GM18951 (cell line): ENCODE data around the gene CNPY2.
A peak's percentile ranks its signal among the peaks of the same experiment; 100 is the strongest.
"Not testable (repeated sequence)": the region's sequence is repeated elsewhere in the genome, so short reads cannot be mapped to it uniquely, and the experiment has no call there.

Source experiments
- POLR2A ChIP-seq: IDR thresholded peaks from 4 replicates; pipeline ENCODE4 v1.6.1; 2011; ENCODE audit warnings: mild to moderate bottlenecking; ENCODE audit not compliant: insufficient read length, insufficient read depth; ENCODE audit errors: extremely low read depth
- in situ Hi-C: fragments of 300-500 bp; cut with MboI; formaldehyde crosslinking; loops from one replicate; pipeline ENCODE4 v1.12.0; 2022; ENCODE audit warnings: low sequenced_read_pairs, mixed read lengths, inconsistent platforms; ENCODE audit not compliant: unreplicated experiment

The CNPY2 gene

DNA sequence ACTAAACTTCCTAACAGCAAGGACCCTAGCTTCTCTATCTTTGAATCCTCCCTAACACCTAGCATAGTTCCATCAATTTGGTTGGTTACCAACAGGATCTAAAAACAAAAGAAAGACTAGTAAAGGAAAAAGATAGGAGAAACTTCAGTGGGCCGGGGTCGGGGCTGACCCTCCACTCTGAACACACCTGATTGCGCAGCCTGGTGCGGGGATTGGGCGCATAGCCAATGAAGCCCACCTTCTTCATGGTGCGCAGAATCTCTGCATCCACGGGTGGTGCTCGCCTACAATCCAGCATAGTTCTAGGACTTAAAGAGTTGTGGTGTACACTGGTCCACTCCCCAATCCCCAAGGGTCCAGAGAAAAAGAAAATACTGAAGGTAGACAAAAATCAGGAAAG lies 10.3 kb upstream of the CNPY2 start:
- TF ChIP-seq POLR2A, result no peak
- in situ Hi-C loops, result no loop called here

DNA sequence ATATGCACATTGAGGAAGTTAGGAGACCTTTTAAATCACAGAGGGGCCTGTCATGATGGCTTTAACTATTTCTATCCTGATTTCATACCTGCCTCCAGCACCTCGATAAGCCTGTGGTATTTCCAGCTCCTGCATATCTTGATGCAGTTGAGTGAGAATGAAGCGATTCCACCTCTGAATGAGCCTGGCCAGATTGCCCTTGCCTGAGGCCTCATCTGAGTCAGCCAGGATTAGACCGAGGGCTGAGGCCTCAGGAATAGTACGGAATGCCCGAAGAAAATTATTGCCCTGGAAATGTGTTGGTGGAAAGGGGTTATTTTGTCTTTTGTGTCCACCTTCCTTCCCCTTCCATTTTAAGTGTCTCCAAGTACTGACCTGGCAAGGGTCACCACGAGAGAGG lies 8.4 kb upstream of the CNPY2 start:
- TF ChIP-seq POLR2A, result no peak
- in situ Hi-C loops, result no loop called here

DNA sequence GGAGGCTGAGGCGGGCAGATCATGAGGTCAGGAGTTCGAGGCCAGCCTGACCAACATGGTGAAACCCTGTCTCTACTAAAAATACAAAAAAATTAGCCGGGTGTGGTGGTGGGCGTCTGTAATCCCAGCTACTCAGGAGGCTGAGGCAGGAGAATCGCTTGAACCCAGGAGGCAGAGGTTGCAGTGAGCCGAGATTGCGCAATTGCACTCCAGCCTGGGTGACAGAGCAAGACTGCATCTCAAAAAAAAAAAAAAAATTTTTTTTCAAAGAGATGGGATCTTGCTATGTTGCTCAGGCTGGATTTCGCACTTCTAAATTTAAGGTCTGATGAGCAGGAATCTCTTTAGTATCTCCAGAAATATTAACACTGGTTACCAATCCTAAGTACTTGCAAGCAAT lies 5.8 kb upstream of the CNPY2 start:
- in situ Hi-C loops, result not testable (repeated sequence)

DNA sequence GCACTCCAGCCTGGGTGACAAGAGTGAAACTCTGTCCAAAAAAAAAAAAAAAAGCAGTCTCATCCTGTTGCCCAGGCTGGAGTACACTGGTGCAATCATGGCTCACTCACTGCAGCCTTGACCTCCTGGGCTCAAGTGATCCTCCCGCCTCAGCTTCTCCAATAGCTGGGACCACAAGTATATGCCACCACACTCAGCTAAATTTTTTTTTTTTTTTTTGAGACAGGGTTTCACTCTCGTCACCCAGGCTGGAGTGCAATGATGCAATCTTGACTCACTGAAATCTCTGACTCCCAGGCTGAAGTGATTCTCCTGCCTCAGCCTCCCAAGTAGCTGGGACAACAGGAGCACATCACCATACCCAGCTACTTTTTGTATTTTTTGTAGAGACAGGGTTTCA lies 5.2 kb upstream of the CNPY2 start:
- TF ChIP-seq POLR2A, result no peak
- in situ Hi-C loops, result no loop called here

DNA sequence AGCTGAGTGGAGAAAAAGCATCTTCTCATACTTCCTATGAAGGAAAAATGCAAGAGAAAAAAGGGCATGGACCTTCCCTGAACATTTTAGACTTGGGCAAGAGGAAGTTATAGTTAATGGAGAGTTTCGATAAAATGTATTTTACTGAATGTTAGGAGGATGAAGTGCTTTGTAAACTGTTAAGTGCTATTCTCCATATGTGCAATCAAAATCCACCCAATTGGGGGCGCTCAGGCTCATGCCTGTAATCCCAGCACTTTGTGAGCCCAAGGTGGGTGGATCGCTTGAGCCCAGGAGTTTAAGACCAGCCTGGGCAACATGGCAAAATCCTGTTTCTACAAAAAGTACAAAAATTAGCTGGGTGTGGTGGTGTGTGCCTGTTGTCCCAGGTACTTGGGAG lies 1.9 kb upstream of the CNPY2 start:
- in situ Hi-C loops, result no loop called here
- no peak for TF ChIP-seq POLR2A

DNA sequence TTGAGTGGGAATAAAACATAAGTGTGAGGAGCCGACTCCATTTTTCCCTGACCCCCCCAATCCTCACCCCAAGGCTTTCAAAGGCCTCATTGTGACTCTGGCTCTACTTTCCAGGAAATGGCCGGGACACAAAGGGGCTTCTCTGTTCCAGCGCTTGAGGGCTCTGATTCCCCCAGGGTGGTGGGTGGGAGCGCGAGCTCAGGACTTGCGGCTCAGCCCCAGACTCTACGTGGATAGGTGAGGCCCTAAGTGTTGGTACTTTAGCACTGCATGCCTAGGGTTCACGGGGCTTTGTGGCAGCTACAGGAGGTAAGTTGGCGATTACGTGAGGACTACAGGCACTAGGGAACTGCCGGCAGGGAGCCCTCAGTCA lies 553 bp downstream of the CNPY2 start:
- in situ Hi-C loops, result no loop called here
- TF ChIP-seq POLR2A, result no peak

DNA sequence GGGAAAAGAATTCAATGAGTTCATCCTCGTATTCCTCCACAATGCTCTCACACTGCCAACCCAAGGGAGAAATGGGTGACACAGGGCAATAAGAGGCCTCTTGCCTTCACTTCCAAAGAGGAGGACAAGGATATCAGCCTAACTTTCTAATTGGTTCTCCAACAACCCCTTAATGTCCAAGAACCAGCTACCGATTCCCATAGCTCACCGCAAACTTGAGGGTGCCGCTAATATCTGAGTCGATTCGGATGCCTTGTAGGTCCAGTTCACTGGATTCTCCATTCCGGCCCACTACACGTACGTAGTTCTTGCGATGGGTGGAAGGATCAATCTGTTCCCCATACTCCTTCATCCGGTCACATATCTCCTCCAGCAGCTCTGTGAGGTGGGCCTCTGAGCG lies 4.8 kb downstream of the CNPY2 start:
- in situ Hi-C loops, result no loop called here
- TF ChIP-seq POLR2A, result no peak

DNA sequence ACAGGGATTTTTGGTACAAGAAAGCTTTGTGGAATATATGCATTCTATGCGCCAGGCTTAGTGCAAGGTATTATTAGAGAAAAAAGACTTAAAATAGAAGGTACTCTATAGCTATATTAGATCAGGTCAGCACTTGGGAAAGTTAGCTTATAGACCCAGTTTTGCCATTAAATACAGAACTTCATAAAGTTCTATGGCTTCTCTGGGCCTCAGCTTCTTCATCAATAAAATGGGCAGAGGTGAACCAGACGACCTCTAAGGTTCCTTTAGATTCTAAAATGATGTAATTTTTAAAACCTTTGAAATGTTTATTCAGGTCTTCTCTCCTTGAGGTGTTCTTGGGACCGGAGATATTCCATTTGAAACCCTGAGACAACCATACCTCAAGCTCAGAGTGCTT lies 7.1 kb downstream of the CNPY2 start:
- TF ChIP-seq POLR2A, result no peak
- in situ Hi-C loops, result loop anchor here (5.0 kb wide), 1 partner anchor 154 kb away; no protein-coding TSS in a partner anchor

DNA sequence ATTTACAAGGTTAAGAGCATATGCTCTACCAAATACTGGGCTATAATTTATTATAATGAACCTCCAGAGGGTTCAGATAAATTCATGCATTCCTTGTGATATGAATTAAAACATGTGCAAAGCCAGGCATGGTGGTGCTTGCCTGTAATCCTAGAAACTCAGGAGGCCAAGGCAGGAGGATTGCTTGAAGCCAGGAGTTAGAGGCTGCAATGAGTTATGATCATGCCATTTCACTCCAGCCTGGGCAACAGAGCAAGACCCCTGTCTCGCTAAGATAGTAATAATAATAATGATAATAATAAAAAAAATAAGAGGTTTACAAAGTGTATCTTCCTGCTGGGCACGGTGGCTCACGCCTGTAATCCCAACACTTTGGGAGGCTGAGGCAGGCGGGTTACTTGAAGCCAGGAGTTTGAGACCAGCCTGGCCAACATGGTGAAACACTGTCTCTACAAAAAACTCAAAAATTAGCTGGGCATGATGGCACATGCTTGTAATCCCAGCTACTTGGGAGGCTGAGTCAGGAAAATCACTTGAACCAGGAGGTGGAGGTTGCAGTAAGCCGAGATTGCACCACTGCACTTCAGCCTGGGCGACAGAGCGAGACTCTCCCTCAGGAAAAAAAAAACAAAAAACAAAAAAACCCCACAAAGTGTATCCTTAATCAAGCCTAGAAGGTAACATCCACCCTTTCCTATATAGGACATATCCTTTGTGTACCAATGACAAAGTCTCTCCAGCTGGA lies 8.4 kb downstream of the CNPY2 start:
- in situ Hi-C loops, result loop anchor here (5.0 kb wide), 1 partner anchor 155 kb away; no protein-coding TSS in a partner anchor
- TF ChIP-seq POLR2A, result no peak

DNA sequence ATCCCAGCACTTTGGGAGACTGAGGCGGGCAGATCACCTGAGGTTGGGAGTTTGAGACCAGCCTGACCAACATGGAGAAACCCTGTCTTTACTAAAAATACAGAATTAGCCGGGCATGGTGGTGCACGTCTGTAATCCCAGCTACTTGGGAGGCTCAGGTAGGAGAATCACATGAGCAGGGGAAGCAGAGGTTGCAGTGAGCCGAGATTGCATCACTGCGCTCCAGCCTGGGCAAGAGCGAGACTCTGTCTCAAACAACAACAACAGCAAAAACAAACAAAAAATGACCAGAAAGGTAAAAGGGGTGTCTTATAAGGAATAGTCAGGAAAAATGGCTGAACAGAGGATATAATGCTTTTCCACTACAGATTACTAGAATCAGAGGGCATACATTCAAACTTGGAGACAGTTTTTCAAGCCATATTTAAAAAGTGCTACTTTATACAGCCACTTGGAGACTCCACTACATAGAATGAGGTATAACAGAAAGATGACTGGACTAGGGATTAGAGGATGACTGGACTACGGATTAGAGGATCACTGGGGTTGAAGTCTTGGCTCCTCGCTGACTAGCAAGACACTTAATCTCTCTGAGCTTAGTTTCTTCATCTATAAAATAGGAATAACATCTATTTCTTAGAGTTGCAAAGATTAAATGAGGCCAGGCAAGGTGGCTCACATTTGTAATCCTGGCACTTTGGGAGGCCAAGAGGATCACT lies 10.8 kb downstream of the CNPY2 start:
- in situ Hi-C loops, result loop anchor here (5.0 kb wide), 1 partner anchor 157 kb away; no protein-coding TSS in a partner anchor
- no peak for TF ChIP-seq POLR2A

DNA sequence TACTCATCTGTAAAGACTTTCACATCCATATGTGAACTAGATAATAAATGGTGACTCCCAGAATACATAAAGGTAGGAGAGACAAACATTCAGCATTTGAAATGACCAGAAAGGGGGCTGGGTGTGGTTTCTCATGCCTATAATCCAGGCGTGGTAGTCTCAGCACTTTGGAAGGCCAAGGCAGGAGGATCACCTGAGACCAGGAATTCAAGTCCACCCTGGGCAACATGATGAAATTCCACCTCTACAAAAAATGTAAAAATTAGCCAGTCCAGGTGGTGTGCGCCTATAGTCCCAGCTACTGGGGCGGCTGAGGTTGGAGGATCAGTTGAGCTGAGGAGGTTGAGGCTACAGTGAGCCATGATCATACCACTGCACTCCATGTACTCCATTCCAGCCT lies 11.5 kb downstream of the CNPY2 start:
- TF ChIP-seq POLR2A, result no peak
- in situ Hi-C loops, result no loop called here

DNA sequence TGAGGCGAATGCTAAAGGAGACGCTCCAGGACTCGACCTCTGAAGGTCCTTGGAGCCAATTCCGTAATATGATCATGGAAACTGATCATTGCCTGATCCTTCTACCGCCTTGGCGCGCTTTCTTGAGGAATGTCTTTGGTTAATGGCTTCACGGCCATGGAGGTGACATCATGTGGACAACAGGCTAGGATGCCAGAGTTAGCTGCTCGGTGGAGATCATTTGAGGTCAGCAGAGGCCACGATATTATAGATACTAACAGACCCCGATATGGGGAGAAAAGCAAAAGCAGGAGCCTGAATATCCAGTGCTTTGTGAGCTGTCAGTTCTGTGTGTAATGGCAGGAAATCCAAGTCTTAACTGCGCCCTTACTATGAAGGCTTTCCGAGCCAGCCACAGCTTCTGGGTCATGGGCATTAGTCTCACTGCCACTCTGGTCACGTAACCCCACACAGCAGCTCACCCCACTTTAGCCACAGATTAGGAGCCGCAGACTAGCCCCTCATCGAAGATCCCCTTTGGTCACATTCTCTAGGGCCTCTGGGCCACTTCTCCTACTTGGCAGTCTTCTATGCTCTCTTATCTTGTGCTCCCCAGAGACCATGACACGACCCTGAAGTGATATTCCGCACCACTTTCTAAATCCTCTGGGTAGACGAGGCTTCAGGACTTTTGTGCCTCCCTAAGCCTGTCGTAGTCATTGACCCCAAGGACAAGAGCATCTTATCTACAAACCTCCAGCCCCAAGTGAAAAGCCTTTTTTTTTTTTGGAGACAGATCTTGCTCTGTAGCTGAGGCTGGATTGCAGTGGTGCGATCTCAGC lies 14.9 kb downstream of the CNPY2 start:
- TF ChIP-seq POLR2A, result no peak
- in situ Hi-C loops, result no loop called here

DNA sequence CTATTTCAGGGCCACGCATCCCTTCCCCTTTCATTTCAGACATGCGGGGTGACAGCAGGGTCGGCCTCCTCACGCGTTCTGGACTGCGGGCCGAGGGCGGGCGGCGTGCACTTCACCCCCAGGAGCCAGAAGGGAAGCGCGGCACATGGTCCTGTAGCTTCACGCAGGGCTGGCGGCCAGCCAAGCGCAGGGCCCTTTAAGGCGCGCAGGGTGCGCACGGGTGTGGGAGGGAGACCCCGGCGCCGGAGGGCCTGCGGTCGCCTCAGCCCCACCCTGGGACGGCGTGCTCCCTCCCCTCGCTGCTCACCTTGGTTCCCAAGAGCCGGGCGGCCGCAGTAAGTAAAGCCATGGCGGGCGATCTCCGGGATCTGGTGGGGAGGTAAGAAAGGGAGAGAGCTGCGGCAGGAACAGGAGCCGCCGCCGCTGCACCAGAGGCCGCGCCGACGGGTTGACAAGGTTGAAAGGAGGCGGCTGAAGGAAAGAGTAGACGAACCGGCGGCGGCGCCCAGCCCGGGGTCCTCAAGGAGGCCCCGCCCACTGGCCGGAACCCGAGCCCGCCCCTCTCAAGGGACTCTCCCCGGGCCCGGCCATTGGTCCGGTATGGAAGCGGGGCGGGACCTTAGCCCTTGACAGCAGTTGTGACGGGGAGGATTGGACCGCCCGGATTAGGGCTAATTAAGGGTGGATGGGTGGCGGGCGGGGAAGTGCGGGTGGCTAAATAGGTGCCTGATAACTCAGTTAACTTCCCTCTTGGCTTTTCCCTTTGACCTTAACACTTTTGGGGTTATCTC lies 15.7 kb downstream of the CNPY2 start, which contains the start of gene CS:
CS (minus strand) TSS at position 478 of the 791 bp plus-strand sequence; CDS start at position 349, 129 bp downstream.
- TF ChIP-seq POLR2A, result peak; percentile 82
- in situ Hi-C loops, result no loop called here

DNA sequence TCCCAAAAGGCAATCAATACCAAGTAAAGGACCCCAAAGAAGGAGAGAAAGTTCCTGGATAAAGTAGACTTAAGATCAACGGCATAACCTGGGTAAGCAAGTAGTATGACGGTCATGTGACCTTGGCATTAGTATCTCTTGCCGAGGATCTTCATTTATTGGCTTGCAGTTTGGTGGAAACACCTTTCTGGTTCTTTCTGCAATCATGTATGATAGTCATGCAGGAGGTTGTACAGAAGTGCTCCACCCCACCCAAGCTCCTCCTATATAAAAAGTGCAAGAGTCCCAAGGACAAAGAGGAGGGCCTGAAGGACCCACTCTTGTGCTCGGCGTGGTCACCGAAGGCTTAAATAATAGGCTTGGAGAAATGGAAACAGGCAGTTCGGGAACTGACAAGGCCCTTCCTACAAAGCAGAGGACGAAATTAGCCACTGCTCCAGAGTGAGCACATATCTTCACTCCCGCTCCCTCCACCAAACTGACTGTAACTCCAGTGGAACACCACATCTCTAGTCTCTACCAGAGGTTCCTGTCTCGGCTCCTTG lies 16.4 kb downstream of the CNPY2 start:
- TF ChIP-seq POLR2A, result no peak
- in situ Hi-C loops, result no loop called here
